ENCODE results near the gene KLHL30.
"Not testable (repeated sequence)": the region's sequence is repeated elsewhere in the genome, so short reads cannot be mapped to it uniquely, and the experiment has no call there.

Gene KLHL30

GRCh38 chr2:238161291-238162051, 23.0 kb downstream of the KLHL30 start:
- no peak for DNase-seq (ENCODE audit: low read depth in 2 of 2)

- DNase-seq (ENCODE audit: low read depth in 2 of 2), result no peak
These were observed 23.9 kb downstream of the KLHL30 start for GRCh38 chr2:238162251-238162845.

GRCh38 chr2:238162846-238163441, 24.5 kb downstream of the KLHL30 start:
- no peak for DNase-seq (ENCODE audit: low read depth in 2 of 2)

GRCh38 chr2:238163481-238164198, 25.2 kb downstream of the KLHL30 start:
- no peak for DNase-seq (ENCODE audit: low read depth in 2 of 2)

- no peak for DNase-seq (ENCODE audit: low read depth in 2 of 2)
These were observed 26.4 kb downstream of the KLHL30 start for GRCh38 chr2:238164906-238165287.

- DNase-seq (ENCODE audit: low read depth in 2 of 2), result no peak
These were observed 26.9 kb downstream of the KLHL30 start for GRCh38 chr2:238165288-238165921.

GRCh38 chr2:238166391-238167343, 28.2 kb downstream of the KLHL30 start:
- DNase-seq (ENCODE audit: low read depth in 2 of 2), result no peak

GRCh38 chr2:238167344-238167715, 28.9 kb downstream of the KLHL30 start:
- no peak for DNase-seq (ENCODE audit: low read depth in 2 of 2)

GRCh38 chr2:238167761-238168160, 29.3 kb downstream of the KLHL30 start:
- no peak for DNase-seq (ENCODE audit: low read depth in 2 of 2)

GRCh38 chr2:238168196-238169047, 30.0 kb downstream of the KLHL30 start:
- DNase-seq (ENCODE audit: low read depth in 2 of 2), result no peak

- no peak for DNase-seq (ENCODE audit: low read depth in 2 of 2)
These were observed 30.7 kb downstream of the KLHL30 start for GRCh38 chr2:238169048-238169707.

- DNase-seq (ENCODE audit: low read depth in 2 of 2), result no peak
These were observed 31.3 kb downstream of the KLHL30 start for GRCh38 chr2:238169708-238170251.

- DNase-seq (ENCODE audit: low read depth in 2 of 2), result no peak
These were observed 32.1 kb downstream of the KLHL30 start for GRCh38 chr2:238170386-238171071.

GRCh38 chr2:238171072-238171431, 32.6 kb downstream of the KLHL30 start:
- not testable (repeated sequence) for DNase-seq (ENCODE audit: low read depth in 2 of 2)

- no peak for DNase-seq (ENCODE audit: low read depth in 2 of 2)
These were observed 33.2 kb downstream of the KLHL30 start for GRCh38 chr2:238171575-238172187.

- no peak for DNase-seq (ENCODE audit: low read depth in 2 of 2)
These were observed 34.0 kb downstream of the KLHL30 start for GRCh38 chr2:238172439-238172838.

GRCh38 chr2:238173692-238174091, 35.2 kb downstream of the KLHL30 start:
- no peak for DNase-seq (ENCODE audit: low read depth in 2 of 2)

- DNase-seq (ENCODE audit: low read depth in 2 of 2), result no peak
These were observed 35.8 kb downstream of the KLHL30 start for GRCh38 chr2:238174291-238174690.
